Measurements from ENCODE around the gene KLHL6. TPM values are rescaled to one million over a fixed set of nuclear protein-coding genes. Genes with fewer than 3 reads are reported as not detected.
"Not testable (repeated sequence)": the region's sequence is repeated elsewhere in the genome, so short reads cannot be mapped to it uniquely, and the experiment has no call there.

KLHL6 gene
- total RNA-seq, 4 donors from 2014 or later: 0.60 to 17.0 (median 2.7) TPM

- TF ChIP-seq POLR2AphosphoS5 (IDR thresholded peaks at IDR 0.05): no peak
- Histone ChIP-seq H3K36me3 (no peaks in the 10 kb centered on the region), H3K27ac (peak overlapping the region in 1 of 4 donors; percentile 63), H3K27me3 (no peaks in the 10 kb centered on the region), H3K4me3 (no peak overlapping the region), H3K9me3 (no peaks in the 10 kb centered on the region), H3K4me1 (no peaks in the 10 kb centered on the region)
- intact Hi-C loops (cut with DNase I; ENCODE audit: low total_unique reads): no loop called here
- no peak for DNase-seq
- in situ Hi-C loops (cut with MboI; ENCODE audit: low pct_ligation_motif_present in 1 of 4, low pct_unique_long_range_greater_than_20kb in 1 of 4, low sequenced_read_pairs in 3 of 4): no loop called here
- 88 to 90% methylated on average over 4 of the region's 4 CpGs for WGBS, 2 donors (ENCODE audit: low coverage in 1 of 2)
Observed at GRCh38 chr3:183526838-183527427, 28.6 kb downstream of the KLHL6 start.

- Histone ChIP-seq H3K27ac (no peak overlapping the region), H3K9me3 (no peaks in the 10 kb centered on the region), H3K27me3 (no peaks in the 10 kb centered on the region), H3K4me1 (peaks cover 0 to 3% (median 0%) of the 10 kb centered on the region in 4 donors), H3K36me3 (no peaks in the 10 kb centered on the region), H3K4me3 (no peak overlapping the region)
- 92 to 100% methylated on average over 3 to 6 of the region's 6 CpGs for WGBS, 2 donors (ENCODE audit: low coverage in 1 of 2)
- DNase-seq: no peak
- in situ Hi-C loops (cut with MboI; ENCODE audit: low pct_ligation_motif_present in 1 of 4, low pct_unique_long_range_greater_than_20kb in 1 of 4, low sequenced_read_pairs in 3 of 4): no loop called here
- TF ChIP-seq POLR2AphosphoS5 (IDR thresholded peaks at IDR 0.05): no peak
- no peak for TF ChIP-seq CTCF (IDR thresholded peaks at IDR 0.05)
- no peak for TF ChIP-seq POLR2A (IDR thresholded peaks at IDR 0.05)
- no peak for TF ChIP-seq EP300 (IDR thresholded peaks at IDR 0.05; ENCODE audit: low read depth)
- intact Hi-C loops (cut with DNase I; ENCODE audit: low total_unique reads): no loop called here
Observed at GRCh38 chr3:183524476-183524875, 31.0 kb downstream of the KLHL6 start.

- intact Hi-C loops (cut with DNase I; ENCODE audit: low total_unique reads); in situ Hi-C loops (cut with MboI; ENCODE audit: low pct_ligation_motif_present in 1 of 4, low pct_unique_long_range_greater_than_20kb in 1 of 4, low sequenced_read_pairs in 3 of 4); H3K27me3 ChIP-seq; H3K36me3 ChIP-seq; H3K27ac ChIP-seq; H3K4me3 ChIP-seq; H3K4me1 ChIP-seq; DNase-seq; H3K9me3 ChIP-seq: not testable (repeated sequence)
- 37 to 54% methylated on average over 4 to 19 of the region's 19 CpGs for WGBS, 2 donors (ENCODE audit: low coverage in 1 of 2)
Observed at GRCh38 chr3:183520741-183521556, 34.6 kb downstream of the KLHL6 start.

- WGBS, 2 donors (ENCODE audit: low coverage in 1 of 2): 69 to 83% methylated on average over 7 to 8 of the region's 8 CpGs
- H3K27ac ChIP-seq; H3K27me3 ChIP-seq; H3K36me3 ChIP-seq; intact Hi-C loops (cut with DNase I; ENCODE audit: low total_unique reads); H3K4me3 ChIP-seq; DNase-seq; H3K4me1 ChIP-seq; in situ Hi-C loops (cut with MboI; ENCODE audit: low pct_ligation_motif_present in 1 of 4, low pct_unique_long_range_greater_than_20kb in 1 of 4, low sequenced_read_pairs in 3 of 4); H3K9me3 ChIP-seq: not testable (repeated sequence)
Observed at GRCh38 chr3:183520295-183520694, 35.2 kb downstream of the KLHL6 start.

DNA sequence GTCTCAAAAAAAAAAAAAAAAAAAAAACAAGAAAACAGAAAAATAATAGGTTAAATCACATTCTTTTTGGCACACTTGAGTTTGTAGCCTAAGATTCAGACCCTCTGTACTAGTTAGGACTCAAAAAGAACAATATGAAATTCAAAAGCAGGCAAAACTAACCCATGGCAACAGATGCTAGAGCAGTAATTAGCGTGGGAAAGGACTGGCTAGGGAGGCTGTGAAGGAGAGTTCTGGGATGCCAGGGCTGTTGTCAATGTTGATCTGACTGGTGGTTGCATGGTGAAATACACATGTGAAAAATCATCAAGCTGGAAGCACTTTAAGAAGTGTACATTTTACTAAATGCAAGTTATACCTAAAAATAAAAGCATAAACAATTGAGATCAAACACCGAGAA is 35.6 kb downstream of the KLHL6 start:
- in situ Hi-C loops (cut with MboI; ENCODE audit: low pct_ligation_motif_present in 1 of 4, low pct_unique_long_range_greater_than_20kb in 1 of 4, low sequenced_read_pairs in 3 of 4): no loop called here
- intact Hi-C loops (cut with DNase I; ENCODE audit: low total_unique reads): loop anchor here (1.0 kb wide), 1 partner anchor 27 kb away; no protein-coding TSS in a partner anchor
- DNase-seq: no peak
- Histone ChIP-seq H3K36me3 (no peaks in the 10 kb centered on the region), H3K9me3 (no peaks in the 10 kb centered on the region), H3K27me3 (no peaks in the 10 kb centered on the region), H3K27ac (no peak overlapping the region), H3K4me3 (no peak overlapping the region), H3K4me1 (peaks cover 0 to 7% (median 0%) of the 10 kb centered on the region in 4 donors)
- TF ChIP-seq CTCF (IDR thresholded peaks at IDR 0.05) (no peak), POLR2A (IDR thresholded peaks at IDR 0.05) (no peak), POLR2AphosphoS5 (IDR thresholded peaks at IDR 0.05) (no peak), EP300 (IDR thresholded peaks at IDR 0.05; ENCODE audit: low read depth) (no peak)
- 95 to 100% methylated on average over 2 of the region's 2 CpGs for WGBS, 2 donors (ENCODE audit: low coverage in 1 of 2)
